AG09319 (cell line): ENCODE results near the gene ZBTB4.
A peak's percentile ranks its signal among the peaks of the same experiment; 100 is the strongest.
"Not testable (repeated sequence)": the region's sequence is repeated elsewhere in the genome, so short reads cannot be mapped to it uniquely, and the experiment has no call there.

Experiments
- DNase-seq: peaks from one replicate; pipeline ENCODE4 v3.0.0-alpha.2; 2010; ENCODE audit warnings: low read depth; ENCODE audit errors: extremely low read depth
- CTCF ChIP-seq: IDR thresholded peaks from 2 replicates; pipeline ENCODE4 v1.5.1; 2011; ENCODE audit warnings: low read depth, mild to moderate bottlenecking, inconsistent platforms, low read length, moderate library complexity

Gene ZBTB4

DNA sequence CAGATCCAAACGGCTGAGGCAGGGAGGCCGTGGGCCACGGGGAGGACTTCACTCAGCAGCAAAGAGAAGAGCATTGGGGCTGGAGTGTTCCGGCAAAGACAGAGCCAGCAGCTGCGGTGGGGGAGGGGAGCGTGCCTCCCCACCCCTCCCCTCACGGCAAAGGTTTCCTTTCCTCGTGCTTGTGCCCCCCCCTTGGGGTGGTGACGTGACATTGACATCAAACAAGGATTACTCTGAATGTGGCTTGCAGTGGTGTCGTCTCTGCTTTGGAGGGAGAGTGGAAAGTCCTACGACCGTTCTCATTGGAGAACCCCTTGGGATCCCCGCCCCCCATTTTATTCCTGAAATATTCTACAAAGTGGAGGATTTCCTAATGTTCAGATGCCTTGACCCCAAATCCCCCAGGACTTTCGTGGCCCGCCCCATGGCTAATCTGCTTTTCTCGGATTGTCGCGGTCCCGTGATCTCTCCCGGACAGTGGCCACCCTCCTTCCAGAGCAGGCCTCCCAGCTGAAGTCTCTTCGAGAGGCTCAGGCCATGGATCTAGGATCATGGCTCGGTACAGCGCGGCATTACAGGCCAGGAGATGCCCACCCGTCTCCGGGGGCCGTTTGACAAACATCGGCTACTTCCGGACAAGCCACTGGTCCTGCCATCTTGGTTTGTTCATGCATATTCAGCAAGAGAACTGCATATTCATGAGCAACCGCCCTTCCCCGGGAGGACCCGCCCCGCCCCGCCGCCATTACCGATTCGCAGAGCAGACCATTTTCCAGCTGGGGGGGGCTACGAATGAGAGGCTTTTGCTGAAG is 4.0 kb upstream of the ZBTB4 start:
- DNase-seq, result peak; percentile 84
- TF ChIP-seq CTCF, result no peak

GRCh38 chr17:7482742-7483088 is 3.3 kb upstream of the ZBTB4 start:
- not testable (repeated sequence) for DNase-seq

- DNase-seq, result not testable (repeated sequence)
Measured at GRCh38 chr17:7481842-7482741, 2.7 kb upstream of the ZBTB4 start.

DNA sequence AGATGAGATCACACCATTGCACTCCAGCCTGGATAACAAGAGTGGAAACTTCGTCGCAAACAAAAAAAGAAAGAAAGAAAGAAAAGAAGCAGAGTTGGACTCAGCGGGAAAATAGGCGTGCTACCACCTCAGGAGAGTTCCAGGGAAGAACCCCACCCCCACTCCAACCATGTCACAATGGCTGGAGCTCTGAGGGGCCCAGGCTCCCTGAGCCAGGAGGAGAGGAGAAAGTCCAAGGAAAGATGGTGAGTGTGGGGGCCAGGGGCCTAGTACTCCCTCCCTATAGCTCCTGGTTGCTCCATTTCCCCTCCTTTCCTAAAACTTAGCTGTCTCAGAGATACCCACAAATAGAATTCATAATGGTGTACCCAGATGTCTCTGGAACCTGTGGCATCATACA is 1.8 kb upstream of the ZBTB4 start, which contains the start of gene SLC35G6:
Gene SLC35G6 (plus strand): TSS at position 172 of the 400 bp plus-strand sequence. CDS start 71 bp downstream, at position 243.
- not testable (repeated sequence) for DNase-seq

DNA sequence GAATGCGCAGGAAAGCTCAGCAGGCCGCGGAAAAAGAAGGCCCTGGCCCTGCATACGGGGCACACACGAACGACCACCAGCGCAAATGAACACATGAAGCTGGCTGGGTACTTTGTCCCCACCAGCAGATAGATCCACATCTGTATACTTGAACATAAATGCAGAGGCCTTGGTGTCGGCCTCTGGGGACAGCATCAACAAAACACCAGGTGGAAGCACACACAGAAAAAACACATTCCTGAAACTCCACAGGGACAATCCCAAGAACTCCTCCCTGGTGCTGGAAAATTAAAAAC is 606 bp upstream of the ZBTB4 start:
- no peak for DNase-seq
- TF ChIP-seq CTCF, result no peak

GRCh38 chr17:7478276-7479212 is 887 bp downstream of the ZBTB4 start:
- no peak for DNase-seq
- TF ChIP-seq CTCF, result no peak

DNA sequence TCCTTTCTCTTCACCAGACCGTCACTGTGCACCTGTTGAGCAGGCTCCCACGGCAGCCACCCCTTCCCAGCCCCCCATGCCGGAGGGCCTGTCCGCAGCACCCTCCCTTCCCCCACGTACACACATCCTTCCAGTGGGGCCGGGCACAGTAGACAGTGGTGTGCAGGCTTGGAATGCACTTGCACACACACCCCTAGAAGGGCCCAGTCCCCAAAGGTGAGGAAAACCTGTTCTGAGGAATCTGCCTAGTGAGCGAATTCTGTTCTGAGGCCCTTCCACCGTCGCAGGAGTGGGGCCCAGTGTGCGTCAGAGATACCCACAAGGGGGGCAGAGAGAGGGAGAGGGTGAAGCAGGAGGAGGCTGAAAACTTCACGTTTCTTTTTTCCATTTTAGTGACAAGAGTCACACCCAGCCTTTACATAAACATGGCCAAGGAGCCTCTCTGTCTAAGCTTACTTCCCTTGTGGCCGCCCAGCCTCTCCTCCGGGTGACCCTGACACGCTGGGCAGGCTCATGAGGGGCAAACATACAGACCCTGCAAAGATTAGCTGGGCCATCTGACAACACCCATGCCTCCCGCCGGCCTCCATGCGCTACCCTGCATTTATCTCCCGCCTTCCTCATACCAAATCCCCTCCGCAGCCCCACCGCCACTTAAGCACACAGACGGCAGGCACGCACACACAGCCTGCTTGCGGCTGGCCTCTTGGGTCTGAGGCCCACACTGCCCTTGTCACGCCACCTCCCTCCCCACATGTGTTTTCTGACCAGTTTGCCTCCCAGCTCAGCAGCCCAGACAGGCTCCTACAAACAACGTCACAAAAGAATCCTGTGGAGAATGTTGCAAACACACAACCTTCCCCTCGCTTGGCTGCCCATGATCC is 1.8 kb downstream of the ZBTB4 start:
- DNase-seq, result peak; percentile 93
- TF ChIP-seq CTCF, result no peak

DNA sequence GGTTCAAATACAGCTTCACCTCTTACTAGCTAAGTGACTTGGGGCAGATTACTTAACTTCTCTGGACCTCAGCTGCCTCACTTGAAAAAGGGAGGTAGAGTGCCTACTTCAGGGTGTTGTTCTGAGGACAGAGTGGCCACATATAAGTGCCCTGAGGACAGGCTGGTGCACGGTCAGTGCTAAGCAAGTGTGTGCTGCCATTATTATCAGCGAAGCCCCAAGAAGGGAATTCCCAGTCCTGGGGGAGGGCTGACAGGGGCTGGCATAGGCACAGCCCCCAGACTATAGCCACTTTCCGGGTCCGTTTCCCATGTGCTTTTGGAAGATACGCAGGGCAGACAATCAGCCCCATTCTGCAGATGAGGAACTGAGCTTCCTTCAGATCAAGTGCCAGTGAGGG is 2.5 kb downstream of the ZBTB4 start:
- TF ChIP-seq CTCF, result no peak
- DNase-seq, result no peak
